GM12873 (cell line): Measurements from ENCODE around the gene CNIH3.

Experiments
- TF ChIP-seq, protein P1 (sequence below): IDR thresholded peaks from 2 replicates; pipeline ENCODE4 v1.5.1; 2012; ENCODE audit warnings: low read depth, mild to moderate bottlenecking, moderate library complexity, low read length, control low read depth; ENCODE audit not compliant: insufficient read depth; ENCODE audit errors: missing control alignments

The CNIH3 gene

DNA sequence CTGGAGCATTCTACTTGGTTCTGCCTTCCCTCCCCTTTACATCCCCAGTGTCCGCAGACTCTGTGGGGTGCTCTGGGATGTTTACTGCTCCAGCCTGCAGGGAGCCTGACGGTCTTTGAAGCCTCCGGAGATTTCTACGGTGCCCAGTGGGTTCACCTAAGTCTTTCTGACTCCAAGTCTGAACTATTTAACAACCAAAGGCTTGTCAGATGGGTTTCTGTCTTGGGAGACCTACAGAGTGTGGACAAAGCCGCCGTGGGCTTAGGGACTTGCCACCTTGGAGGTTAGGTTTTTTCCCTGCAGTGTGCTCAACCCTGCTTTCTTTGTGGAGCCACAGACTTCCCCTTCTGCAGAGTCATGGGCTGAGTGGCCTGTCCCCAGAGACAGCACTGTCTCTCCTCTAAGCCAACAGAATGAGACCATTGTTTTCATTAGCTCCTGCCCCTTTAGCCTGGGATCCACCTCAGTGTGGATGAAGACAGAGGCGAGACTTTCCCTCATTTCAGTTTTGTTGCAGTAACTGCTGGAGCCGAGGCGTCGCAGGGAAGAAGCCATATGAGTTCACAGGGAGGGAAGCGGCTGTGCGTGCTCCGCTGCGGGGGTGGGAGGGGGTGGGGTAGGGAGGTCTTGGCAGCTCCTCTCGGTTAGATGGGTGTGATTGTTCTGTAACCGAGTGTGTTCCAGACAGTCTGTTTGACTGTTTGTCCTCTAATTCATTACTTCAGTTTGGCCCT, 120.7 kb downstream of the CNIH3 start:
- TF ChIP-seq, protein P1, sequence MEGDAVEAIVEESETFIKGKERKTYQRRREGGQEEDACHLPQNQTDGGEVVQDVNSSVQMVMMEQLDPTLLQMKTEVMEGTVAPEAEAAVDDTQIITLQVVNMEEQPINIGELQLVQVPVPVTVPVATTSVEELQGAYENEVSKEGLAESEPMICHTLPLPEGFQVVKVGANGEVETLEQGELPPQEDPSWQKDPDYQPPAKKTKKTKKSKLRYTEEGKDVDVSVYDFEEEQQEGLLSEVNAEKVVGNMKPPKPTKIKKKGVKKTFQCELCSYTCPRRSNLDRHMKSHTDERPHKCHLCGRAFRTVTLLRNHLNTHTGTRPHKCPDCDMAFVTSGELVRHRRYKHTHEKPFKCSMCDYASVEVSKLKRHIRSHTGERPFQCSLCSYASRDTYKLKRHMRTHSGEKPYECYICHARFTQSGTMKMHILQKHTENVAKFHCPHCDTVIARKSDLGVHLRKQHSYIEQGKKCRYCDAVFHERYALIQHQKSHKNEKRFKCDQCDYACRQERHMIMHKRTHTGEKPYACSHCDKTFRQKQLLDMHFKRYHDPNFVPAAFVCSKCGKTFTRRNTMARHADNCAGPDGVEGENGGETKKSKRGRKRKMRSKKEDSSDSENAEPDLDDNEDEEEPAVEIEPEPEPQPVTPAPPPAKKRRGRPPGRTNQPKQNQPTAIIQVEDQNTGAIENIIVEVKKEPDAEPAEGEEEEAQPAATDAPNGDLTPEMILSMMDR: no peak

DNA sequence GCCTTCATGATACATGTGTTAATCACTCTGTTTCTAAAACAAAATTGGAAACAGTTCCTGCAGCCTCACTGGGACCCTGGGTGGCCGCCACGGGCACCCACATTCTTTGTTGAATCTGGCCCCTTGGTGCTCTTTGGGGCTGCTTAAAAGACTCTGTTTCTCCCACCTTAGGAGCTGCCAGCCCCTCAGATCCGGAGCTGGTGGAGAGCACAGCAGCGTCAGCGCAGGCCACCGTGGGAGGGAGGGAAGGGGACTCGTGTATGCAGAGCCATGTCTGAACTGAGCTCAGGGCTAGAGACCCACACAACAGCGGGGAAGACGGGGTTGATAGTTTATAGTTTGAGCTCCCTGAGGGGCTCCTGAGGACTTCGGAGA, 121.2 kb downstream of the CNIH3 start:
- TF ChIP-seq, protein P1: no peak

DNA sequence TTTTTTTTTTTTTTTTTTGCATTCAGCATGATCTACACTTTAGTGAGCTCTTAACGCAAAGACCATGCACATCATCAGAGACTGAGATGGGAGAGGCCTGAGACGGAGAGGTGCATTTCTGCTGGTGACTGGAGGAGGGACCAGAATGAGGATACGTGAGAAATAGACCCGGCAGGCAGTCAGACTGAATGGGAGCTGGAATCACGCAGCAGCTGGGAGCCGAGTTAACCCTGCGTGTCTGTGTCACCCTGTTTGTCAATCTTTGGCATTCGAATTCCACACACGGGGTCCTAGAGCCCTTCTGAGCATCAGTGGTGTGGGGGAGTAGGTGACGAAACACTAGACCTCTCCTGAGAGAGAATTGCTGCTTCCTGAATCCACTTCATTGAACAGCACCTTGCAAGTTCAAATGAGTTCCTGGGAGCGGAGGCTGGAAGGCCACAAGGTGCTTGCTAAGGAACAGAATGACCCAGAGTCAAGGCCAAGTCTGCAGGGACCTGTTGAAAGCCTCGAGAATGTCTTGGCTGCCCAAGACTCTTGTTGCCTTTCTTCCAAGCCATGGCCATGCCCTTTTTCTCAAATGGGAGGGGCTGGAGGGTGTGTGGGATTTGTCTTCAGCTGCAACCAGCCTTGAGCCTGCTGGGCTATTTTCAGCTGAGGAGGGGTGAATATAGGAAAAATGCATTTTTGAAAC, 123.3 kb downstream of the CNIH3 start:
- TF ChIP-seq, protein P1: no peak

DNA sequence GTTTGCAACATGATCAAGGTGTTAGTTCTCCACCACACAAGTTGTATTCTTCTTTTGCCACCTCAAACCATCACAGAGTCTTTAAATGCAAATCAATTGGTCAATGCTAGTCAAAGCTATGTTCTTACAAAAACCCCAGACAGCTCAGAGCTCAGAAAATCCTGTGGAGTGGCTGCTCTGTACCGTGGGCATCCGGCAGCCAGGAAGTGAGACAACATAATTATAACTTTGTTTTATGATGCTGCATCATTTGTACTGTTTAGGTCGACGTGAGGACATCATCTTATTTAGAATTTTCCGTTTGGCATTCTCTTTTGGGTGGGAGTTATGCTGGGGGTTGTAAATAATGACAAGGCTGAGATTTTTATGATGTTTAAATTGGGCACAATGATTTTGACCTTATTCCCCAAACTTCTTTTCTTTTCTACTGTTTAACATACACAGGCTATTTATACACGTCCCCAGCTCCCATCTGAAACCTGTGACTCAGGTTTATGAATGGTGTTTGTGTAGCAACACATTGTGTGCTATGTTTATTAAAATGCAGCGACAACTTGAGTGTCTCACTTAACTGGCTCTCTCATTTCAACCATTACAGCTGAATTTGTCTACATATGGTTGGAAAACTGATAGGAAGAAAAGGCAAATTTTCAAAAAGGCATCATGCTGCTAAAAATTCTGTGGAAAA, 124.0 kb downstream of the CNIH3 start:
- TF ChIP-seq, protein P1: no peak

DNA sequence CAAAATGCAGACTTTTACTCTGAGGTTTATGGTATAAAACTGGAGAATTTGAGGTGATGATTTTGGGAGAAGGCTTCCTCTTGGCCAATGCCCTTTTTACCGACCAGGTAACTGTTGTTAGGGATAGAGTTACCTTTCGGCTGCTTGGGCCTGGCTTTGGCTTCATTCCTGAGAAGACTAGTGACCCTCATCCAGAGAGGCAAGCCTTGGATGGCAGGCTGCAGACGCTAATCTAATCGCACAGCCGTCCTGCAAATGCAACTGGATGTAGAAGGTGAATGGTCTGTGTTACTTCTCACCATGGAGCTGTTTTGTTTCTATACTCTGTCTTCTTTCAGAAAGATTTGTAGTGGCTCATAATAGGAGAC, 124.6 kb downstream of the CNIH3 start:
- TF ChIP-seq, protein P1: no peak

DNA sequence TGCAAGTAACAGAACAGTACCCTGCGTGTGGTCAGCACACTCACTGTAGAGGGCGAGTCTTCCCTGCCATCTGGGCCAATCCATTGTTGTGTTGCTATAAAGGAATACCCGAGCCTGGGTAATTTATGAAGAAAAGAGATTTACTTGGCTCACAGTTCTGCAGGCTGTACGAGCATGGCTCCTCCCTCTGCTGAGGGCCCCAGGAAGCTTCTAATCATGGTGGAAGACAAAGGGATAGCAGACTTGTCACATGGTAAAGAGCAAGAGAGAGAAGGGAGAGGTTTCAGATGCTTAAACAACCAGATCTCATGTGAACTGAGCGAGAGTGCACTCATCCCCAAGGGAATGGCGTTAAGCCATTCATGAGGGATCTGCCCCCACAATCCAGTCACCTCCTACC, 126.2 kb downstream of the CNIH3 start:
- TF ChIP-seq, protein P1: no peak

DNA sequence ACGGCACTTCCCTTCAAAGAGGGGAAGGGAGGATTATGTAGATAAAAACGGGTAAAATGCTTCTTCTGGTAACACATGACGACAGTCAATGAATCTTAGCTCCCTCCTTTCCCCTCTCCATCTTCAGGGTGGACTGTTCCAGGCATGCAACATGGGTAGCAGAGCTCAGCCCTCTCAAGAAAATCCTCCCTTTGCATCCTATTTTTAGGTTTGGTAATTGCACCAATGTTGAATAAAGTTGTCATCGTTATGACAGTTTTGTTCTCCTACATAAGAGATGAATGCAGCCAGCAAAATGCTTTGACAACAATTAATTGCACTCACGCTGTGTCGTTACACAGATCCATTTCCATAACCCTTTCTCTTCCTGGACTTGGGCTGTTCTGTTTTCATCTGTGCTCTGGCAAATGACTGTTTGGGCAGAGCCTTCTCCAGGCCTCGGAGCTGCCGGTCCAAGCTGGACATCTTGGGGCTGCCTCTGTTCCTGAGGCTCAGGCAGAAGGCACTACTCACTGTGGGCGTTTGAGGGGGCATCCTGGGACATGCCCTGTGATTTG, 127.6 kb downstream of the CNIH3 start:
- TF ChIP-seq, protein P1: no peak
